GM18511 (cell line): ENCODE results near the gene SRRM5.
"Not testable (repeated sequence)": the region's sequence is repeated elsewhere in the genome, so short reads cannot be mapped to it uniquely, and the experiment has no call there.

ENCODE experiments used
- ATAC-seq: cut with Tn5 transposase; IDR thresholded peaks from one replicate; pipeline ENCODE4 v1.9.1; 2021; ENCODE audit warnings: mild to moderate bottlenecking, moderate library complexity; ENCODE audit not compliant: unreplicated experiment

The SRRM5 gene

GRCh38 chr19:43636121-43636683 lies 24.3 kb downstream of the SRRM5 start:
- no peak for ATAC-seq

- no peak for ATAC-seq
These were observed 26.5 kb downstream of the SRRM5 start for GRCh38 chr19:43638214-43638994.

GRCh38 chr19:43638995-43639518 lies 27.2 kb downstream of the SRRM5 start:
- no peak for ATAC-seq

GRCh38 chr19:43639519-43640423 lies 27.9 kb downstream of the SRRM5 start, which contains the start of gene CADM4:
CADM4 (minus strand) TSS chr19:43639850; CDS start chr19:43639790, 60 bp downstream.
- no peak for ATAC-seq

- no peak for ATAC-seq
These were observed 28.5 kb downstream of the SRRM5 start for GRCh38 chr19:43640424-43640757.

- no peak for ATAC-seq
These were observed 29.4 kb downstream of the SRRM5 start for GRCh38 chr19:43641333-43641732.

- ATAC-seq, result no peak
These were observed 30.6 kb downstream of the SRRM5 start for GRCh38 chr19:43642531-43642930.

- no peak for ATAC-seq
These were observed 31.4 kb downstream of the SRRM5 start for GRCh38 chr19:43643326-43643725.

GRCh38 chr19:43644181-43644580 lies 32.3 kb downstream of the SRRM5 start:
- ATAC-seq, result no peak

- no peak for ATAC-seq
These were observed 36.7 kb downstream of the SRRM5 start for GRCh38 chr19:43648633-43649032.

- ATAC-seq, result no peak
These were observed 37.6 kb downstream of the SRRM5 start for GRCh38 chr19:43649514-43649913.

- ATAC-seq, result not testable (repeated sequence)
These were observed 38.4 kb downstream of the SRRM5 start for GRCh38 chr19:43650276-43650675.

- no peak for ATAC-seq
These were observed 40.1 kb downstream of the SRRM5 start for GRCh38 chr19:43651758-43652545.

- no peak for ATAC-seq
These were observed 40.6 kb downstream of the SRRM5 start for GRCh38 chr19:43652546-43652874.

- no peak for ATAC-seq
These were observed 44.5 kb downstream of the SRRM5 start for GRCh38 chr19:43656436-43656835.

- ATAC-seq, result no peak
These were observed 46.1 kb downstream of the SRRM5 start for GRCh38 chr19:43658001-43658400.

- ATAC-seq, result no peak
These were observed 46.6 kb downstream of the SRRM5 start for GRCh38 chr19:43658494-43658893.

- ATAC-seq, result no peak
These were observed 48.5 kb downstream of the SRRM5 start for GRCh38 chr19:43660301-43660970.

- ATAC-seq, result no peak
These were observed 49.1 kb downstream of the SRRM5 start for GRCh38 chr19:43660971-43661360.

GRCh38 chr19:43662487-43662886 lies 50.6 kb downstream of the SRRM5 start:
- no peak for ATAC-seq
